GM18858 (cell line): ENCODE results near the gene BCOR.

Experiments used
- ATAC-seq: cut with Tn5 transposase; IDR thresholded peaks from one replicate; pipeline ENCODE4 v1.9.1; 2021; ENCODE audit not compliant: unreplicated experiment

BCOR gene

GRCh38 chrX:40086569-40087335 lies 11.0 kb downstream of the BCOR start:
- no peak for ATAC-seq

GRCh38 chrX:40085714-40086113 lies 12.0 kb downstream of the BCOR start:
- ATAC-seq = no peak

GRCh38 chrX:40085102-40085551 lies 12.6 kb downstream of the BCOR start:
- ATAC-seq = no peak

- ATAC-seq = no peak
Observed at GRCh38 chrX:40084471-40085101, 13.2 kb downstream of the BCOR start.

- ATAC-seq = no peak
Observed at GRCh38 chrX:40083979-40084359, 13.8 kb downstream of the BCOR start.

- ATAC-seq = no peak
Observed at GRCh38 chrX:40083120-40083978, 14.4 kb downstream of the BCOR start.

- ATAC-seq = no peak
Observed at GRCh38 chrX:40082447-40083119, 15.2 kb downstream of the BCOR start.

- no peak for ATAC-seq
Observed at GRCh38 chrX:40081679-40082068, 16.1 kb downstream of the BCOR start.

GRCh38 chrX:40080894-40081678 lies 16.7 kb downstream of the BCOR start:
- no peak for ATAC-seq

GRCh38 chrX:40079572-40079971 lies 18.2 kb downstream of the BCOR start:
- no peak for ATAC-seq

GRCh38 chrX:40078489-40079227 lies 19.1 kb downstream of the BCOR start:
- ATAC-seq = no peak

- no peak for ATAC-seq
Observed at GRCh38 chrX:40077906-40078305, 19.9 kb downstream of the BCOR start.

- no peak for ATAC-seq
Observed at GRCh38 chrX:40076750-40077575, 20.8 kb downstream of the BCOR start.

- no peak for ATAC-seq
Observed at GRCh38 chrX:40074959-40075332, 22.8 kb downstream of the BCOR start.

- ATAC-seq = no peak
Observed at GRCh38 chrX:40074080-40074958, 23.4 kb downstream of the BCOR start.

GRCh38 chrX:40073439-40074054 lies 24.2 kb downstream of the BCOR start:
- ATAC-seq = no peak

GRCh38 chrX:40072246-40072645 lies 25.5 kb downstream of the BCOR start:
- ATAC-seq = no peak
